DOHH2 (cell line): Measurements from ENCODE around the gene PDE11A.

ENCODE experiments used
- H3F3A ChIP-seq: fragments of 200-600 bp; sonication (generic), shearing (Covaris generic); 2 replicates; pipeline ENCODE4 v1.6.0; 2016; ENCODE audit warnings: antibody characterized with exemption, mild to moderate bottlenecking; ENCODE audit not compliant: control insufficient read depth, insufficient read depth
- H3K27ac ChIP-seq: fragments of 200-600 bp; sonication (generic); 2 replicates; pipeline ENCODE4 v1.5.1; 2014; ENCODE audit warnings: low read depth, mild to moderate bottlenecking, low read length, moderate library complexity
- H3K27me3 ChIP-seq: fragments of 200-600 bp; sonication (generic); 2 replicates; pipeline ENCODE4 v1.6.1; 2014; ENCODE audit warnings: mild to moderate bottlenecking, low read length, mixed read lengths; ENCODE audit not compliant: control insufficient read depth
- H3K36me3 ChIP-seq: fragments of 200-600 bp; sonication (generic); 2 replicates; pipeline ENCODE4 v1.6.1; 2014; ENCODE audit warnings: mild to moderate bottlenecking, low read length, moderate library complexity, mixed read lengths; ENCODE audit not compliant: control insufficient read depth
- H3K4me1 ChIP-seq: fragments of 200-600 bp; sonication (generic); 2 replicates; pipeline ENCODE4 v1.6.1; 2014; ENCODE audit warnings: mild to moderate bottlenecking, low read length, mixed read lengths; ENCODE audit not compliant: control insufficient read depth
- H3K4me2 ChIP-seq: fragments of 200-600 bp; sonication (generic); 2 replicates; pipeline ENCODE4 v1.6.0; 2014; ENCODE audit warnings: mild to moderate bottlenecking, low read length, moderate library complexity
- H3K4me3 ChIP-seq: fragments of 200-600 bp; sonication (generic); 2 replicates; pipeline ENCODE4 v1.5.1; 2014; ENCODE audit warnings: mild to moderate bottlenecking, low read length, mixed read lengths
- H3K79me2 ChIP-seq: fragments of 200-600 bp; sonication (generic); 2 replicates; pipeline ENCODE4 v1.6.1; 2014; ENCODE audit warnings: mild to moderate bottlenecking, low read length, mixed read lengths; ENCODE audit not compliant: control insufficient read depth
- H3K9me2 ChIP-seq: fragments of 200-600 bp; sonication (generic); replicated peaks from 2 replicates; pipeline ENCODE4 v1.6.1; 2014; ENCODE audit warnings: mild to moderate bottlenecking, low read length, mixed read lengths; ENCODE audit not compliant: control insufficient read depth
- H3K9me3 ChIP-seq: fragments of 200-600 bp; sonication (generic); 2 replicates; pipeline ENCODE4 v1.6.1; 2014; ENCODE audit warnings: antibody characterized with exemption, low read length, mixed read lengths; ENCODE audit not compliant: control insufficient read depth, insufficient read depth
- H4K20me1 ChIP-seq: fragments of 200-600 bp; sonication (generic); 2 replicates; pipeline ENCODE4 v1.6.0; 2014; ENCODE audit warnings: low read depth, mild to moderate bottlenecking, antibody characterized with exemption, low read length, moderate library complexity; ENCODE audit not compliant: control insufficient read depth, insufficient read depth
- CTCF ChIP-seq: fragments of 200-600 bp; sonication (generic); IDR thresholded peaks from one replicate; pipeline ENCODE4 v1.5.1; 2014; ENCODE audit warnings: antibody characterized with exemption, mild to moderate bottlenecking, low read depth, low read length; ENCODE audit not compliant: poor library complexity, severe bottlenecking
- EZH2phosphoT487 ChIP-seq: fragments of 200-600 bp; sonication (generic); IDR thresholded peaks from 2 replicates; pipeline ENCODE4 v1.6.1; 2017; ENCODE audit warnings: borderline replicate concordance, mild to moderate bottlenecking, antibody characterized with exemption, low read length, moderate library complexity, mixed read lengths

Gene PDE11A

GRCh38 chr2:177723235-177723634, 349.3 kb downstream of the PDE11A start:
- peaks cover 9% of the 10 kb centered on the region for H3K27me3 ChIP-seq
- H3K36me3 ChIP-seq: no peaks in the 10 kb centered on the region
- no peak overlapping the region for H3K27ac ChIP-seq
- no peaks in the 10 kb centered on the region for H3K4me1 ChIP-seq
- H3F3A ChIP-seq: no peaks in the 10 kb centered on the region
- TF ChIP-seq CTCF (no peak), EZH2phosphoT487 (no peak)
- no peak overlapping the region for H3K4me3 ChIP-seq
- H3K9me3 ChIP-seq: no peaks in the 10 kb centered on the region
- no peaks in the 10 kb centered on the region for H4K20me1 ChIP-seq
- no peak overlapping the region for H3K4me2 ChIP-seq
- no peaks in the 10 kb centered on the region for H3K79me2 ChIP-seq
- no peaks in the 10 kb centered on the region for H3K9me2 ChIP-seq

- no peaks in the 10 kb centered on the region for H3K4me1 ChIP-seq
Measured at GRCh38 chr2:177721818-177722567, 350.6 kb downstream of the PDE11A start.

GRCh38 chr2:177721087-177721486, 351.5 kb downstream of the PDE11A start:
- H3K9me2 ChIP-seq: no peaks in the 10 kb centered on the region
- no peaks in the 10 kb centered on the region for H3K79me2 ChIP-seq
- TF ChIP-seq EZH2phosphoT487 (no peak), CTCF (no peak)
- H3K4me1 ChIP-seq: no peaks in the 10 kb centered on the region
- no peaks in the 10 kb centered on the region for H3K9me3 ChIP-seq
- no peaks in the 10 kb centered on the region for H3F3A ChIP-seq
- no peak overlapping the region for H3K27ac ChIP-seq
- H3K36me3 ChIP-seq: no peaks in the 10 kb centered on the region
- H3K4me2 ChIP-seq: no peak overlapping the region
- peaks cover 7% of the 10 kb centered on the region for H3K27me3 ChIP-seq
- no peaks in the 10 kb centered on the region for H4K20me1 ChIP-seq
- H3K4me3 ChIP-seq: no peak overlapping the region

More at GRCh38 chr2:177721818-177722567, 350.6 kb downstream of the PDE11A start:
- H3K9me2 ChIP-seq: no peaks in the 10 kb centered on the region
- H3K4me3 ChIP-seq: no peak overlapping the region
- no peak overlapping the region for H3K4me2 ChIP-seq
- no peak overlapping the region for H3K27ac ChIP-seq
- H3K9me3 ChIP-seq: no peaks in the 10 kb centered on the region
- H3K79me2 ChIP-seq: no peaks in the 10 kb centered on the region
- H3F3A ChIP-seq: no peaks in the 10 kb centered on the region
- H4K20me1 ChIP-seq: no peaks in the 10 kb centered on the region
- no peaks in the 10 kb centered on the region for H3K36me3 ChIP-seq
- peaks cover 9% of the 10 kb centered on the region for H3K27me3 ChIP-seq
- no peak for TF ChIP-seq CTCF
- no peak for TF ChIP-seq EZH2phosphoT487
